Vagina (tissue), 2 donors: ENCODE measurements around the gene KRTAP1-1. TPM values are rescaled to one million over a fixed set of nuclear protein-coding genes. Genes with fewer than 3 reads are reported as not detected.
A peak's percentile ranks its signal among the peaks of the same experiment; 100 is the strongest.
"Not testable (repeated sequence)": the region's sequence is repeated elsewhere in the genome, so short reads cannot be mapped to it uniquely, and the experiment has no call there.

Experiments used
- DNase-seq, 2 donors: peaks; one replicate each; pipeline ENCODE4 v3.0.0-alpha.2; 2017; ENCODE audit errors: extremely low spot score in 2 of 2
- H3K27ac ChIP-seq: fragments of 200-600 bp; sonication (generic); one replicate; pipeline ENCODE4 v1.5.1; 2019
- H3K27me3 ChIP-seq: fragments of 200-600 bp; sonication (generic); one replicate; pipeline ENCODE4 v1.5.1; 2019
- H3K36me3 ChIP-seq, 2 donors: fragments of 200-600 bp; sonication (generic); one replicate each; pipeline ENCODE4 v1.5.1; 2017 to 2019
- H3K4me1 ChIP-seq: fragments of 200-600 bp; sonication (generic); one replicate; pipeline ENCODE4 v1.5.1; 2019
- H3K4me3 ChIP-seq, 2 donors: fragments of 200-600 bp; sonication (generic); 1 replicate in 1 of 2; 2 replicates in 1 of 2; pipeline ENCODE4 v1.5.1; 2016 to 2019
- H3K9me3 ChIP-seq: fragments of 200-600 bp; sonication (generic); one replicate; pipeline ENCODE4 v1.5.1; 2019
- CTCF ChIP-seq, 3 experiments: fragments of 450-650 bp in 2 of 3; fragments of 200-600 bp in 1 of 3; sonication (generic) in 1 of 3; IDR thresholded peaks; one replicate each; pipeline ENCODE4 v1.5.1; 2017 to 2019; ENCODE audit warnings: antibody characterized with exemption in 3 of 3, mild to moderate bottlenecking in 2 of 3, moderate library complexity in 2 of 3
- POLR2A ChIP-seq, 2 donors: fragments of 450-650 bp; IDR thresholded peaks; one replicate each; pipeline ENCODE4 v1.6.1; 2017; ENCODE audit warnings: antibody characterized with exemption in 2 of 2, mild to moderate bottlenecking in 2 of 2, moderate library complexity in 2 of 2
- POLR2AphosphoS5 ChIP-seq, 2 donors: sonication (generic); formaldehyde crosslinking; IDR thresholded peaks; one replicate each; pipeline ENCODE4 v1.9.0; 2017; ENCODE audit warnings: antibody characterized with exemption in 2 of 2, mild to moderate bottlenecking in 2 of 2, low read depth in 1 of 2; ENCODE audit not compliant: insufficient read depth in 1 of 2
- intact Hi-C: fragments of 100-400 bp; cut with DNase I; formaldehyde crosslinking; loops from one replicate; pipeline ENCODE4 v1.15.1; 2023
- total RNA-seq: library from RNA; depleted of rRNA; stranded (reverse); fragments of >200 nt; gene quantifications from one replicate; pipeline ENCODE4 v1.2.3, GENCODE V29; 2016

KRTAP1-1 gene
- total RNA-seq, 1 donor from 2014 or later: not detected

GRCh38 chr17:41065829-41066624, 24.8 kb upstream of the KRTAP1-1 start, which contains the start of gene KRTAP2-4:
KRTAP2-4 (minus strand) TSS chr17:41065879; CDS start chr17:41065845, 34 bp downstream.
- TF ChIP-seq POLR2AphosphoS5 (IDR thresholded peaks at IDR 0.05; ENCODE audit: insufficient read depth in 1 of 2, low read depth in 1 of 2) (no peak), CTCF (IDR thresholded peaks at IDR 0.05) (no peak), POLR2A (IDR thresholded peaks at IDR 0.05) (no peak)
- Histone ChIP-seq H3K9me3 (no peaks in the 10 kb centered on the region), H3K27me3 (no peaks in the 10 kb centered on the region), H3K36me3 (no peaks in the 10 kb centered on the region), H3K4me1 (peaks cover 17% of the 10 kb centered on the region), H3K27ac (no peak within 1 kb of the TSS), H3K4me3 (no peak within 1 kb of the TSS)
- DNase-seq: no peak
- intact Hi-C loops: no loop called here

DNA sequence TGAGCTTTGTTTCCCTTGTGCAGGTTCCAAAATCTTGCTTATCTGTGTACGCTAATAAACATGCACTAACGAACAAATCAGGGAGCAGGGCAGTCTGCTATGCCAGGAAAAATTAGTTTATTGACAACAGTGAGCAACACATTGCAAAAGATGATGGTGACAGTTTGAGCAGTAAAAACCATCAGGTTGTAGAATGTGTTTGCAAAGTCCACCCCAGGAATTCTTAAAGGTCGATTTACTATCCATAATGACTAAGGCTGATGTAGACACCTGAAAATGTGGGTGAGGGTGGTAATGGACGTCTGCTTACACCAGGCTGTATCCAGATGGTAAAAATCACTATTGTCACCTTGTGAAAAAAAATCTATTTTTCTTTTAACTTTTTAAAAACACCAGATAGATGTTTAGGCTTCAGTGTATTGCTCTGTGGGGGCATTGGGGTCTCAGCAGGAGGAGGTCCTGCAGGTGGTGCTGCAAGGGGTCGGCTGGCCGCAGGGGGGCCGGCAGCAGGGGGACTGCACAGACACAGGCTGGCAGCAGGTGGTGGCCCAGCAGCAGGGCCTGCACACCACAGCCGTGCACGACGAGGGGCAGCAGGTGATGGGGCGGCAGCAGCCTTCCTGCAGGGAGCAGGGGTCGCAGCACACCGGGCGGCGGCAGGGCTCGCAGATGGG, 23.9 kb upstream of the KRTAP1-1 start:
- H3K4me3 ChIP-seq, H3K27ac ChIP-seq, DNase-seq, H3K36me3 ChIP-seq, intact Hi-C loops, H3K9me3 ChIP-seq, H3K27me3 ChIP-seq: not testable (repeated sequence)
- H3K4me1 ChIP-seq: peaks cover 22% of the 10 kb centered on the region

GRCh38 chr17:41064301-41064700, 23.1 kb upstream of the KRTAP1-1 start:
- no peak overlapping the region for H3K27ac ChIP-seq
- TF ChIP-seq CTCF (IDR thresholded peaks at IDR 0.05): no peak
- TF ChIP-seq POLR2A (IDR thresholded peaks at IDR 0.05): no peak
- no peak for TF ChIP-seq POLR2AphosphoS5 (IDR thresholded peaks at IDR 0.05; ENCODE audit: insufficient read depth in 1 of 2, low read depth in 1 of 2)
- H3K4me1 ChIP-seq: peaks cover 22% of the 10 kb centered on the region
- H3K36me3 ChIP-seq: no peaks in the 10 kb centered on the region
- no peak for DNase-seq
- H3K27me3 ChIP-seq: no peaks in the 10 kb centered on the region
- no peaks in the 10 kb centered on the region for H3K9me3 ChIP-seq
- intact Hi-C loops: no loop called here
- no peak overlapping the region for H3K4me3 ChIP-seq

DNA sequence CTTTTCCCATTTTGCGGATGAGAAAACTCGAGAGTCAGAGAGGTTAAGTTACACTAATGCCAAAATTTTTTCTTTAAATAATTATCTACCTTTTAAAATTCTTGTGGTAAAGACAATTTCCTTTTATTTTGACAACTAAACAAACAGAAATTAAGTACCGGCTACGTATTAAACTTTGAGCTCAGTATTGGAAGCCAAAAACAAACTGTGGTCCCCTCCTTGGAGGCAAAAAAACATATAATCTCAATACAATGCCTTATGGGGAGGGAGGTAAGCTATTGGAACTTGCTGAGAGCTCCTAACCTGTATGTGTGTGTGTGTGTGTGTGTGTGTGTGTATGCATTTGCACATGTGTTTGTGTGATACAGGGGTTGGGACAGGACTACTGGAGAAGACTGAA, 22.2 kb upstream of the KRTAP1-1 start:
- intact Hi-C loops: no loop called here
- no peak for DNase-seq
- H3K9me3 ChIP-seq: no peaks in the 10 kb centered on the region
- no peaks in the 10 kb centered on the region for H3K27me3 ChIP-seq
- peaks cover 22% of the 10 kb centered on the region for H3K4me1 ChIP-seq
- H3K4me3 ChIP-seq: no peak overlapping the region
- H3K36me3 ChIP-seq: no peaks in the 10 kb centered on the region
- peak overlapping the region; percentile 2 for H3K27ac ChIP-seq
- no peak for TF ChIP-seq CTCF (IDR thresholded peaks at IDR 0.05)
- no peak for TF ChIP-seq POLR2A (IDR thresholded peaks at IDR 0.05)
- TF ChIP-seq POLR2AphosphoS5 (IDR thresholded peaks at IDR 0.05; ENCODE audit: insufficient read depth in 1 of 2, low read depth in 1 of 2): no peak

DNA sequence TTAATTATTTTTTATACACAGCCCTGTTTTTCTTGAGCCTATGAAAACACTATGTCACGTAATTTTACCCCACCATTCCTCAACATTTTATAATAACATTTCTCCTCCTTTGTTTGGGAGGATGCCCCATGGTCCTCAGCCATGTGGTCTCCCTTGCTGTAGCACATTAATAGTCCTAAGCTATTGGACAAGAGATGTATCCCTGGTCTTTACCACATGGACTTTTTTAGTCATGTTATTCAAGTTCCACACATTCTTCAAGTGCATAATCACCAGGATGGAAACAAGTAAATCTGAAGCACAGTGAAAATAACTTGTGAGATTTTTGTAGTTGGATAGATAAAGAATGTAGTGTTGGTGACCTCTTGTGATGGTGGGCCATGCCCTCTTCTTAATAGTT, 20.7 kb upstream of the KRTAP1-1 start:
- H3K27me3 ChIP-seq: no peaks in the 10 kb centered on the region
- peak overlapping the region; percentile 30 for H3K27ac ChIP-seq
- intact Hi-C loops: no loop called here
- TF ChIP-seq CTCF (IDR thresholded peaks at IDR 0.05) (no peak), POLR2A (IDR thresholded peaks at IDR 0.05) (no peak), POLR2AphosphoS5 (IDR thresholded peaks at IDR 0.05; ENCODE audit: insufficient read depth in 1 of 2, low read depth in 1 of 2) (no peak)
- no peaks in the 10 kb centered on the region for H3K9me3 ChIP-seq
- H3K4me3 ChIP-seq: no peak overlapping the region
- no peaks in the 10 kb centered on the region for H3K36me3 ChIP-seq
- H3K4me1 ChIP-seq: peaks cover 22% of the 10 kb centered on the region
- no peak for DNase-seq
